Bronchial epithelial cell (primary cell): ENCODE data around the gene PKNOX2. TPM values are rescaled to one million over a fixed set of nuclear protein-coding genes. Genes with fewer than 3 reads are reported as not detected.

Source experiments
- DNase-seq: peaks from one replicate; pipeline ENCODE4 v3.0.0-alpha.2; 2010; ENCODE audit warnings: low read depth
- FAIRE-seq: peaks from 2 replicates; lab custom pipeline; 2011; peaks lifted over from hg19 to GRCh38; lab: Jason Lieb, UNC
- H3K27me3 ChIP-seq: 2 replicates; pipeline ENCODE4 v1.5.1; 2011; ENCODE audit warnings: low read length; ENCODE audit not compliant: control insufficient read depth, insufficient read depth
- H3K36me3 ChIP-seq: 2 replicates; pipeline ENCODE4 v1.5.1; 2011; ENCODE audit warnings: low read length; ENCODE audit not compliant: control insufficient read depth, insufficient read depth
- H3K4me3 ChIP-seq: 2 replicates; pipeline ENCODE4 v1.5.1; 2011; ENCODE audit warnings: mild to moderate bottlenecking, low read depth, low read length, control low read depth
- total RNA-seq: library from RNA; depleted of rRNA; stranded (reverse); fragments of >200 nt; gene quantifications from 2 replicates; pipeline ENCODE4 v1.2.1, GENCODE V29; 2014
- TF ChIP-seq, protein P1 (sequence below): IDR thresholded peaks from 2 replicates; pipeline ENCODE4 v1.5.1; 2011; ENCODE audit warnings: mild to moderate bottlenecking, moderate library complexity, low read length, control low read depth, inconsistent platforms; ENCODE audit not compliant: insufficient read depth, severe bottlenecking

PKNOX2 gene
- total RNA-seq, 1 donor from 2014 or later = not detected

DNA sequence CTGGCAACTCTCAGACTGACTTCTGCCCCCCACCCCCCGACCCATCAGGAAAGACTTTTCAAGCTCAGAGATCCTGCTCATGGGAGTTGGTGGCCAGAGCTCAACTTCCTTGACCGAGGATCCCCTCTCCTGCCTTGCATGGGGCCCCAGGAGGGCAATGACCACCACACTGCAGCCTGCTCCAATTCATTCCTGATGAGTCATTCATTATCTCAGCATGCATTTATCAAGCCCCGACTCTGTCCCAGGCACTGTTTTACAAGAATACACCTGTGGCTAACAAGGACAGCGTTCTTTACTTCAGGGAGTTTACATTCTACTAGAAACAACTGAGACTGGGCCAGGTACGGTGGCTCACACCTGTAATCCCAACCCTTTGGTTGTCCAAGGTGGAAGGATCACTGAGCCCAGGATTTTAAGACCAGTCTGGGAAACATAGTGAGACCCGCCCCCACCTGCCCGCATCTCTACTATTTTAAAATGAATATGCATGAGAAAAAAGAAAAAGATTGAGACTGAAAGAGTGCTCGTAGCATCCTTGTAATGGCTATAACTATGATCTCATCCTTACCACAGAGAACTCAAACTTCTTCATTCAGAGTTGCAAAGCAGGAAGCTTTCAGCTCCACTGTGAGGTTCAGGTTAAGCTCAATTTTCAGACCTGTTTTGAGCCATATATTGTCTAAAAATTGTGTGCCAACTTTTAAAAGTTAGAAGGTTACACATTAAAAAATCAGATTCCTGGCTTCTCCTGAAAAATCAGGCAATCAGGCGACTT is 271.1 kb downstream of the PKNOX2 start:
- no peak for FAIRE-seq
- TF ChIP-seq, protein P1, sequence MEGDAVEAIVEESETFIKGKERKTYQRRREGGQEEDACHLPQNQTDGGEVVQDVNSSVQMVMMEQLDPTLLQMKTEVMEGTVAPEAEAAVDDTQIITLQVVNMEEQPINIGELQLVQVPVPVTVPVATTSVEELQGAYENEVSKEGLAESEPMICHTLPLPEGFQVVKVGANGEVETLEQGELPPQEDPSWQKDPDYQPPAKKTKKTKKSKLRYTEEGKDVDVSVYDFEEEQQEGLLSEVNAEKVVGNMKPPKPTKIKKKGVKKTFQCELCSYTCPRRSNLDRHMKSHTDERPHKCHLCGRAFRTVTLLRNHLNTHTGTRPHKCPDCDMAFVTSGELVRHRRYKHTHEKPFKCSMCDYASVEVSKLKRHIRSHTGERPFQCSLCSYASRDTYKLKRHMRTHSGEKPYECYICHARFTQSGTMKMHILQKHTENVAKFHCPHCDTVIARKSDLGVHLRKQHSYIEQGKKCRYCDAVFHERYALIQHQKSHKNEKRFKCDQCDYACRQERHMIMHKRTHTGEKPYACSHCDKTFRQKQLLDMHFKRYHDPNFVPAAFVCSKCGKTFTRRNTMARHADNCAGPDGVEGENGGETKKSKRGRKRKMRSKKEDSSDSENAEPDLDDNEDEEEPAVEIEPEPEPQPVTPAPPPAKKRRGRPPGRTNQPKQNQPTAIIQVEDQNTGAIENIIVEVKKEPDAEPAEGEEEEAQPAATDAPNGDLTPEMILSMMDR = no peak
- Histone ChIP-seq H3K36me3 (no peaks in the 10 kb centered on the region), H3K27me3 (no peaks in the 10 kb centered on the region), H3K4me3 (no peak overlapping the region)
- no peak for DNase-seq

DNA sequence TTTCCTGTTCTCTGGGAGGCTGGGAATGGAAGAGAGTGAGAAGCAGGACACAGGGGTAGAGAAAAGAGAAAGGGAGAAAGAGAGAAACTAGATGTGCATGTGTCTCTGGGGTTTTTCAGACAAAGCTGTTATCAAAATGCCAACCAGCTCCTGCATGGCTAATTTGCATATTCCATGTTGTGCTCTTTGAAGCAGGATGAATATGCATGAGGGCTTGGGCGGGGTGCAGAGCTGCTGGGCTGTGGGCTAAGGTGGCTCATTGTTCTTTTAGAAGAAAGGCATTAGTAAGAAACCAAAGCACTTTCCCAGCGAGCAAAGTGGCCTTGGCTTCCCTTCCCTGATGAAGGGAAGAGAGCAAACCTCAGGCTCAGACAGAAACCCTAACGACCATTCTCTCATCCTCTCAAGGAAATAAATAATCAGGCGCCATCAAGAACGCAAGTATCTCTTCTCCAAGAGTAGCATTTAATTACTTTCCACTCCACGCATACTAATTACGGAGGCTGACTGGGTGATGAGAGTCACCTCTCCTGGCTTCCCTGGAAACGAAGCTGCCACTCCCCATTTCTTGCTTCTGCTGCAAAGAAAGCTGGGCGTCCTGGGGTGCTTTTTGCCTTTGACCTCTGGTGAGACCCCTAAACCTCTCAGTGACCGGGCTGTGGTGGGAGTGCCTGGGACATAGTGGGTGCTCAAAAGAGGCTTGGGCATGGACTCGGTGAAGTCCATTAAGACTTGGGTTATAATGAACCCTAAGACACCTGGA is 277.3 kb downstream of the PKNOX2 start:
- peaks cover 4% of the 10 kb centered on the region for H3K36me3 ChIP-seq
- TF ChIP-seq, protein P1 = no peak
- H3K27me3 ChIP-seq = no peaks in the 10 kb centered on the region
- no peak for DNase-seq
- no peak overlapping the region for H3K4me3 ChIP-seq
- no peak for FAIRE-seq

DNA sequence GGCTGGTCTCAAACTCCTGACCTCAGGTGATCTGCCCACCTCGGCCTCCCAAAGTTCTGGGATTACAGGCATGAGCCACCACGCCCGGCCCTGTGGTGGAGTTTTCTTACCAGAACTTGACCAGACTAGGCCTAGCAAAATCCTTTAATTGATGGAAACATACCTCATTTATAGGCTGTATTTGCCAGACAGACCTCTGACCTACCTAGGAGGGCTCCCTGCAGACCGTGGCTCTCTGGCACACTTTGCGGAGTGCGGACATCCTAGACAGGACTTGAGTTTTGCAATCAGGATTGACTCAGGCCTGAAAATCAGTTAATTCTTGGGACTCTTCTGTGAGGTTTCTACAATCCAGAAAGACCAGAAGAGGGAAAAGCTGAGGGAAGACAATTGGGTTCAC is 278.4 kb downstream of the PKNOX2 start:
- no peak for FAIRE-seq
- Histone ChIP-seq H3K27me3 (no peaks in the 10 kb centered on the region), H3K36me3 (peaks cover 5% of the 10 kb centered on the region), H3K4me3 (no peak overlapping the region)
- no peak for DNase-seq
- TF ChIP-seq, protein P1 = no peak

DNA sequence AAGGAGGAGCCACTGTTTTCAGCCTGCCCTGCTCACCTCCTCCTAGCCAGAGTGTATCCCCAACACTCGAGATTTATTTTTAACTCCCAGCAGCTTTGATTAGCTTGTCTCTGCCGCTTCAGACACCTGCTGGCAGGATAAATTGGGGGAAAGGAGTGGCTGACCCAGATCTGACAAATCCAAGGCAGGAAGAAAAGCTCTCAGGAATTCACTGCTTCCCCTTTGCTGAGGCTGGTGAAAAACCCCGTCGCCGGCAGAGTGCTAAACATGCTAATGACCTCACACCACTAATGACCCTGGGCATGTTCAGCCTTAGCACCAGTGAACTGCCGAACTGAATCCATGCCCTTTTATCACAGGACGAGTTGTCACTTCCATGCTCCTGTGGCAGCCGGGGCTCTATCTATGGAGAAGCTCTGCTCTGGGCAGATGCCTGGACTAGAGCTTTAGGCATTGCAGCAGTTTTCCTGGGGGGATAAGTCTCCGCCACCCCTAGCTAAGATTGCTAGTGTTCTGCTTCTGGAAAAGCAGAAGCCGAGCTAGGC is 279.3 kb downstream of the PKNOX2 start:
- H3K36me3 ChIP-seq = peaks cover 5% of the 10 kb centered on the region
- TF ChIP-seq, protein P1 = no peak
- H3K4me3 ChIP-seq = no peak overlapping the region
- DNase-seq = no peak
- no peak for FAIRE-seq
- no peaks in the 10 kb centered on the region for H3K27me3 ChIP-seq

DNA sequence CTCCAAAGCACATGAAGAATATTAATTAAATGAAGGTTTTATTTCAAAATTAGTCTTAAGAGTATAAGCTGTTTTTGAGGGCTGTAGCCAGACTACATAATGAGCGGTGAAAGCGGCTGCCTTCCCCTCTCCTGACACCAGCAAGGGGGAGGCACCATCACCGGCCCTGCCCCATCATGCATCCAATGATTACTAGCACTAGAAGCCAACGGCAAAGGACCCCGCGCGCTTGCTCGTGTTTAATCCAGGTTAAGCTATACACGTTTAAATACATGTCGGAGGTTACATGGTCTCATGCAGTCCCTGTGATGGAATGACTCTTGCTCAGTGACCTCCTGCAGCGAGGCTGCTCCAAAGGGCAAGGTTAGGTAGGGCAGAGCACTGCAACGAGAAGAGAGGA is 281.2 kb downstream of the PKNOX2 start:
- DNase-seq (no peak), FAIRE-seq (no peak)
- TF ChIP-seq, protein P1 = no peak
- peaks cover 5% of the 10 kb centered on the region for H3K36me3 ChIP-seq
- no peak overlapping the region for H3K4me3 ChIP-seq
- no peaks in the 10 kb centered on the region for H3K27me3 ChIP-seq
